ENCODE results near the gene SH3PXD2A. TPM values are rescaled to one million over a fixed set of nuclear protein-coding genes. Genes with fewer than 3 reads are reported as not detected.
A peak's percentile ranks its signal among the peaks of the same experiment; 100 is the strongest.

The SH3PXD2A gene
- total RNA-seq, 4 donors from 2014 or later, result 26.5 to 56.9 (median 33.3) TPM

DNA sequence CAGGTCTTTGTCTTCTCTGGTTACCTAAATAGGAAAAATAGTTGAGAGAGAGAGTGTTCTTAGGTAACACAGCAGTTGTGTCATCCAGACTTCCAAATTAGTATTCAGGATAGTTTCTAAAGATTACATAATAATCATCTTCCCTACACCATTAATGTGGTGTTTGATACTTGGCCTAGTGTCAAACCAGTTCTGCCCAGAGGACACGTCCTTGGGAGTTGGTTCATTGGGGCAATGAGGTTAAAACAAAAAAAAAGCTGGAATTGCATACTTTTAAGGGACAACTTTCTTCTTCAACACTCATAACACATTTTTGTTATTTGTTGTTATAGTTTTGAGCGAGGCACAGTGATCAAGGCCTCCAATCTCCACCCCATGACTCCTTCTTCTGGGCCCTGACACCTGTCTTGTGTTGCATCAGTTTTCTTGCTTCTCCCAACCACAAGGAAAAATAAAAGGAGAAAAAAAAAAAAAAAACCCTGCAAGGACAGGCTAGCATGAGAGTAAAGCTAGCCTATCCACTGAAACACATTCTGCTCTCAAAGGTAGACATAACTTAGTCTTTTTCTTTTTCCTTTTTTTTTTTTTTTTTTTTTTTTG is 33.8 kb upstream of the SH3PXD2A start:
- intact Hi-C loops (cut with DNase I; ENCODE audit: low total_unique reads), result loop anchor here (2.0 to 10.0 kb wide), 2 partner anchors 78 to 226 kb away; partner anchors contain the start of gene SLK
- Histone ChIP-seq H3K27me3 (no peaks in the 10 kb centered on the region), H3K27ac (peak overlapping the region; percentile 78 to 92 (median 82)), H3K36me3 (peaks cover 0 to 6% (median 0%) of the 10 kb centered on the region in 4 donors), H3K9me3 (no peaks in the 10 kb centered on the region), H3K4me1 (peaks cover 15 to 58% (median 38%) of the 10 kb centered on the region in 4 donors), H3K4me3 (no peak overlapping the region)
- in situ Hi-C loops (cut with MboI; ENCODE audit: low pct_ligation_motif_present in 1 of 4, low pct_unique_long_range_greater_than_20kb in 1 of 4, low sequenced_read_pairs in 3 of 4), result loop anchor here in 2 of 4 donors (25.0 kb wide), 2 partner anchors 198 to 323 kb away; partner anchors contain the start of gene COL17A1 (in 1 of the 2)
- TF ChIP-seq POLR2A (IDR thresholded peaks at IDR 0.05) (no peak), POLR2AphosphoS5 (IDR thresholded peaks at IDR 0.05) (no peak), EP300 (IDR thresholded peaks at IDR 0.05; ENCODE audit: low read depth) (no peak), CTCF (IDR thresholded peaks at IDR 0.05) (no peak)
- DNase-seq, result no peak
- WGBS, 2 donors (ENCODE audit: low coverage in 1 of 2), result 53 to 63% methylated on average over 2 of the region's 2 CpGs

- in situ Hi-C loops (cut with MboI; ENCODE audit: low pct_ligation_motif_present in 1 of 4, low pct_unique_long_range_greater_than_20kb in 1 of 4, low sequenced_read_pairs in 3 of 4), result loop anchor here in 2 of 4 donors (25.0 kb wide), 2 partner anchors 199 to 324 kb away; partner anchors contain the start of gene COL17A1 (in 1 of the 2)
- H3K36me3 ChIP-seq, result peaks cover 0 to 6% (median 0%) of the 10 kb centered on the region in 4 donors
- no peaks in the 10 kb centered on the region for H3K9me3 ChIP-seq
- peak overlapping the region; percentile 78 to 92 (median 82) for H3K27ac ChIP-seq
- no peak overlapping the region for H3K4me3 ChIP-seq
- WGBS, 2 donors (ENCODE audit: low coverage in 1 of 2), result 0 to 7% methylated on average over 4 to 6 of the region's 6 CpGs
- intact Hi-C loops (cut with DNase I; ENCODE audit: low total_unique reads), result loop anchor here (2.0 to 10.0 kb wide), 2 partner anchors 79 to 227 kb away; partner anchors contain the start of gene SLK
- TF ChIP-seq POLR2A (IDR thresholded peaks at IDR 0.05) (no peak), CTCF (IDR thresholded peaks at IDR 0.05) (peak; percentile 80 to 97 (median 85)), POLR2AphosphoS5 (IDR thresholded peaks at IDR 0.05) (peak; percentile 47 to 71 (median 61))
- H3K27me3 ChIP-seq, result no peaks in the 10 kb centered on the region
- peaks cover 6 to 48% (median 28%) of the 10 kb centered on the region in 4 donors for H3K4me1 ChIP-seq
- peak; percentile 91 for DNase-seq
Measured at GRCh38 chr10:103888113-103888841, 32.9 kb upstream of the SH3PXD2A start.

DNA sequence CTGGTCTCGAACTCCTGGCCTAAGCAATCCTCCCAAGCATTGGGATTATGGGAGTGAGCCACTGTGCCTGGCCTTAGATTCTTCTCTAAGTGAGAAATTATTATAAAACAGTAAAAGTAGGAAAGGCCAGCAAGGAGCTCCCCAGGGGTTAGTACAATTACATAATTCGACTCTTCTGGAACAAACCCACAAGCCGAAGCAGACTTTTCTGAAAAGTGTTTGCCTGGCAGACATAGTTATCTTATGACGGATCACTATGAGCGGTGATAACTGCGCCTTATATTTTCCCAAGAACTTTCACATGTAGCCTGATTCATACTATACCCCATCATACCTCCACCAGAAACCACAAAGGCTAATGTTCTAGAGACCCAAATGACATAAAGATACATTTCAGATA is 30.2 kb upstream of the SH3PXD2A start:
- in situ Hi-C loops (cut with MboI; ENCODE audit: low pct_ligation_motif_present in 1 of 4, low pct_unique_long_range_greater_than_20kb in 1 of 4, low sequenced_read_pairs in 3 of 4), result loop anchor here in 2 of 4 donors (25.0 kb wide), 2 partner anchors 202 to 327 kb away; partner anchors contain the start of gene COL17A1 (in 1 of the 2)
- WGBS, 2 donors (ENCODE audit: low coverage in 1 of 2), result 76 to 86% methylated on average over 6 of the region's 6 CpGs
- H3K27me3 ChIP-seq, result no peaks in the 10 kb centered on the region
- intact Hi-C loops (cut with DNase I; ENCODE audit: low total_unique reads), result loop anchor here (10.0 kb wide), 1 partner anchor 229 kb away; no protein-coding TSS in a partner anchor
- H3K4me3 ChIP-seq, result no peak overlapping the region
- no peak for DNase-seq
- peaks cover 0 to 17% (median 3%) of the 10 kb centered on the region in 4 donors for H3K36me3 ChIP-seq
- H3K27ac ChIP-seq, result peak overlapping the region in 1 of 4 donors; percentile 0
- no peak for TF ChIP-seq POLR2AphosphoS5 (IDR thresholded peaks at IDR 0.05)
- no peak for TF ChIP-seq CTCF (IDR thresholded peaks at IDR 0.05)
- peaks cover 6 to 42% (median 25%) of the 10 kb centered on the region in 4 donors for H3K4me1 ChIP-seq
- no peaks in the 10 kb centered on the region for H3K9me3 ChIP-seq

DNA sequence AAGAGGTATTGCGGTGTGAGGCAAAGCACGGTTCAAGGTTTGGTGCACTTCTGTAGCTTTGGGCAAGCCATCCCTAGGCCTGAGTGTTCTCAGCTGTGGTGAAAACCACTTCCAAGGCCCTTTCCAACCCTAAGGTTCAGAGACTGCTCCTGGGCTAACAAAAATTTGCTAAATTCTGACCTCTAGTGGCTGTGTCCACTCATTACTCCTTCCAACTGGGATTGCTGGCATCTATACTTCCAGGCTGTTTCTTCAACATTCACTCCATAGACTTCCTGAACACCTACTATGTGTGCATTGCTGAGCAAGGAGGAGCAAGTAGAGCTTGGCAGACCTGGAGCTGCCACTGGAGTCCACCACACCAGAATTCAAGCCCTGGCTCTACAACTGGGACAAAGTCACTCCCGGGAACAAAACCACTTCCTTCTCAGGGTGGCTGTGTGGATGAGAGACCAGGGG is 29.3 kb upstream of the SH3PXD2A start:
- H3K4me1 ChIP-seq, result peaks cover 6 to 35% (median 22%) of the 10 kb centered on the region in 4 donors
- 78 to 80% methylated on average over 1 to 3 of the region's 3 CpGs for WGBS, 2 donors (ENCODE audit: low coverage in 1 of 2)
- no peak overlapping the region for H3K4me3 ChIP-seq
- in situ Hi-C loops (cut with MboI; ENCODE audit: low pct_ligation_motif_present in 1 of 4, low pct_unique_long_range_greater_than_20kb in 1 of 4, low sequenced_read_pairs in 3 of 4) (loop anchor here in 2 of 4 donors (25.0 kb wide), 2 partner anchors 203 to 328 kb away; partner anchors contain the start of gene COL17A1 (in 1 of the 2)), intact Hi-C loops (cut with DNase I; ENCODE audit: low total_unique reads) (loop anchor here (10.0 kb wide), 1 partner anchor 230 kb away; no protein-coding TSS in a partner anchor)
- peak; percentile 30 for DNase-seq
- no peaks in the 10 kb centered on the region for H3K27me3 ChIP-seq
- peaks cover 0 to 17% (median 6%) of the 10 kb centered on the region in 4 donors for H3K36me3 ChIP-seq
- TF ChIP-seq CTCF (IDR thresholded peaks at IDR 0.05), result peak; percentile 61 to 83 (median 75)
- TF ChIP-seq POLR2A (IDR thresholded peaks at IDR 0.05), result no peak
- TF ChIP-seq POLR2AphosphoS5 (IDR thresholded peaks at IDR 0.05), result no peak
- no peak for TF ChIP-seq EP300 (IDR thresholded peaks at IDR 0.05; ENCODE audit: low read depth)
- H3K27ac ChIP-seq, result peak overlapping the region in 1 of 4 donors; percentile 0
- no peaks in the 10 kb centered on the region for H3K9me3 ChIP-seq
